GM04503 (cell line): ENCODE data around the gene FKBP8.
A peak's percentile ranks its signal among the peaks of the same experiment; 100 is the strongest.

Source experiments
- DNase-seq: peaks from one replicate; pipeline ENCODE4 v3.0.0-alpha.2; 2012; ENCODE audit warnings: low read depth

Gene FKBP8

DNA sequence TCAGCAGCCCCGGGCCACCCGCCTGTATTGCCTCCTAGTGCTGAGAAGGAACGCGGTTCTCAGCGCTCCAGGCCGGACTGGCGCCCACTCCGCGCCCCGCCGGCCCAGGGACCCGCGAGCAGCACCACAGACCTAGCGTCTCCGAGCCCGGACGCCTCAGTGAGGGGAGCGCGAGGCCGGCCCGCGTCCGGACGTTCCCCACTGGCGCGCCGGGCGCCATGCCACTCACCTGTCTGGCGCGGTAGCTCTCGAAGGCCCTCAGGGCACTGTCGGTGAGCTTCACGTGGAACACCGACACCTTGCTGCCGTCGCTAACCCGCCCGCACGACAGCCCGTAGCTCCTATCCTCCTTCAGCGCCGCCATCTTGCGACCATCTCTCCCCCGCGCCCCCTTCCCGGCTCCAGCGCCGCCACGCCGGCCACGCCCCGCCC lies 21.7 kb downstream of the FKBP8 start, which contains the start of gene ELL:
Gene ELL, minus strand, starts transcription at position 379 of the 432 bp plus-strand sequence. Its CDS starts 15 bp downstream, at position 364.
- DNase-seq, result no peak

DNA sequence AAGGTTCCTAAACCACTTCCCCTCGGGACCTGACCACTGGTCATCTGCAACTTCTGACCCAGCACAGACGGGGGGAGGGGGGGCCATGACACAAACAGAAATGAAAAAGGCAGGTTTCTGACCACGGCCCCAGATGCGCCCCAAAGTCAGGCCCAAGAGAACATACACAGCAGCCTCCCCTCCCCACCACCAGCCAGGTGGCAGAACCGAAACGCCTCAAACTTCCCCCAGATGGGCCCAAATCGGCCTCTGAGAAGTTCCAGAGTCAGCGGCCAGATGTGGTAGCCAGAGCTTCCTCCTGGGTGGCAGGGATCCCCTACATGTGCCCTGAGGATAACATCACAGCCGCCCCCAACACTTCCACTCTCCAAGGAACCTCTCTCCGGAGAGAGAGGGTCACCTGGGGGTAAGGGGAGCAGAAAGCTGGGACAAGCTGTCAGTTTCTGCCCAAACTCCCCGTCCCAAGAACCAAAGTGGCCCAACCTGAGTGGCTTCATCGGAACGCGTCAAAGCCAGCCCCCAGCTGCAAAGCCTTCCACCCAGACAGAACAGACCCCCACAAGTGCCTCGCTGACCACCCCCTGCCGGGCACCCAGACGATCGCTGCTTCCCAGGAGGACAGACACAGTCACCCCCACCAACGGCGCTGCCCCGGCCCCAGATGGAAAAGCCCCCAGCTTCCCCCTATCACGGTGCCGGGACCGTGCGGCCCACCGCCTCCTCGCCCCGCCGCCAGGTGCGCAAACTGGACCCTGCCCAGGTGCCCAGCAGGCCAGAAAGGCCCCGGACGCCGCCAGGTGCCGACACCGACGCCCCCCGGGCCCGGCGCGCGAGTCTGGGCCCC lies 22.3 kb downstream of the FKBP8 start:
- no peak for DNase-seq

DNA sequence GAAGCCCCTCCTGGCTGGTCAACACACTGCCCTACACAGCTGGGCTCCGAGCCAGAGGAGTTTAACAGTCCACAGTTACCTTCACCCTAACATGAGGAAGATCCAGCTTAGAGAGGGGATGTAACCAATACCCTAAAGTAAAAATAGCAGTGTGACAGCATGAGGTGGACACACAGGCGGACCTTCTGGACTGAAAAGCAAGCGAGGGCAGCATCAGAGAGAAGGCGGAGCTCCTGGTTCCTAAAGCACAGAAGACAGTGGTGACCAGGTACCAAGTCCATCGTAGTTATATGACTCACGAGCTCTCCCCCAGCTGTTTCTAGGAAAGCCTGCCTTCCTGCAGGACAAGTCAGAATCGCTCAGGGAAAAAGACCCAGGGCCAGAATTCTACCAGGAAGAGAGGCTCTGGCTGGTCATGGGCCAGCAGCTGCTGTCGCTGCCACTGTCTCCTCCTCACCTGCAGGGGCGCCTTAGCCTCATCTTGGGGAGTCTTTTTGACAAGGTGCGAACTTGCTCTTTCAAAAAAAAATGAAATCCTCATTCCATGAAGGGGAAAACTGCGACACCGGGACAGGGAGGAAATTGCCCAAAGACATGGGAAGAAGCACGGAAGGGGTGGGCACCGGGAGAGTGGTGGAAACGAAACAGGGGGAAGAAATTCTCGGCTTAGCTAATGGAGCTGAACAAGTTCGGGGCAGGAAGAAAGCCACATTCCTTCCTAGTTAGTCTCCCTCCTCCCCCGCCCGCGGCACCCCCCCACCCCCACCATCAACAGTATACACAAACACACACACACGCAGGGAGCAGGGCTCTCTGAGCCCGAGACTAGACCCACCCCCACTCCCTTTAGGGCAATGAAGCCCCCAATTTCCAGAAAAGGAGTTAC lies 23.2 kb downstream of the FKBP8 start:
- peak; percentile 49 for DNase-seq

- DNase-seq, result no peak
Measured at GRCh38 chr19:18518639-18519038, 24.7 kb downstream of the FKBP8 start.

DNA sequence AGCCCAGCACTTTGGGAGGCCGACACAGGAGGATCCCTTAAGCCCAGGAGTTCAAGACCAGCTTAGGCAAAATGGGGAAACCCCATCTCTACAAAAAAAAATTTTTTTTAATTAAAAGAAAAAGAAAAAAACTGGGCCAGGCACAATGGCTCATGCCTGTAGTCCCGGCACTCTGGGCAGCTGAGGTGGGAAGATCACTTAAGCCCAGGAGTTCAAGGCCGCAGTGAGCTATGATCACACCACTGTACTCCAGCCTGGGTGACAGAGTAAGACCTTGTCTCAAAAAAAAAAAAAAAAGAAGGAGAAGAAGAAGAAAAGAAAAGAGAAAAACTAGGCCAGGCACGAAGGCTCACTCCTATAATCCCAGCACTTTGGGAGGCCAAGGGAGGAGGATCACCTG lies 25.8 kb downstream of the FKBP8 start:
- no peak for DNase-seq

DNA sequence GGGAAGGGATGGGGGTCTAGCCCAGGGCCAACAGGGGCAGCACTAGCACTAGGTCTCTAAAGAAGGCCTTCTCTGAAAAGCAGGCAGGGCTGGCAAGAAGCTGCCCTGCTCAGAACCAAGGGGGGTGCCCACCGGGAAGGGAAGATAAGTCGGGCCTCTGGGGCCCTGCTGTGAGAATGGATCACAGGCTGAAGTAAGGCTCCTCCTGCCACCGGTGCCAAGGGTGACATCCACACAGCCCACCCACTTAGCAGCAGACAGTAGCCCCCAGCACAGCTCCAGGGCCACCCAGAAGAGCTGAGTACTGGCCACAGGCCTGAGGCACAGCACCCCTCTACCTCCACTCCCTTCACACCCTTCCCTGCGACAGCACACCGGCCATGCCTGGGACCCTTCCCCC lies 27.4 kb downstream of the FKBP8 start:
- no peak for DNase-seq

DNA sequence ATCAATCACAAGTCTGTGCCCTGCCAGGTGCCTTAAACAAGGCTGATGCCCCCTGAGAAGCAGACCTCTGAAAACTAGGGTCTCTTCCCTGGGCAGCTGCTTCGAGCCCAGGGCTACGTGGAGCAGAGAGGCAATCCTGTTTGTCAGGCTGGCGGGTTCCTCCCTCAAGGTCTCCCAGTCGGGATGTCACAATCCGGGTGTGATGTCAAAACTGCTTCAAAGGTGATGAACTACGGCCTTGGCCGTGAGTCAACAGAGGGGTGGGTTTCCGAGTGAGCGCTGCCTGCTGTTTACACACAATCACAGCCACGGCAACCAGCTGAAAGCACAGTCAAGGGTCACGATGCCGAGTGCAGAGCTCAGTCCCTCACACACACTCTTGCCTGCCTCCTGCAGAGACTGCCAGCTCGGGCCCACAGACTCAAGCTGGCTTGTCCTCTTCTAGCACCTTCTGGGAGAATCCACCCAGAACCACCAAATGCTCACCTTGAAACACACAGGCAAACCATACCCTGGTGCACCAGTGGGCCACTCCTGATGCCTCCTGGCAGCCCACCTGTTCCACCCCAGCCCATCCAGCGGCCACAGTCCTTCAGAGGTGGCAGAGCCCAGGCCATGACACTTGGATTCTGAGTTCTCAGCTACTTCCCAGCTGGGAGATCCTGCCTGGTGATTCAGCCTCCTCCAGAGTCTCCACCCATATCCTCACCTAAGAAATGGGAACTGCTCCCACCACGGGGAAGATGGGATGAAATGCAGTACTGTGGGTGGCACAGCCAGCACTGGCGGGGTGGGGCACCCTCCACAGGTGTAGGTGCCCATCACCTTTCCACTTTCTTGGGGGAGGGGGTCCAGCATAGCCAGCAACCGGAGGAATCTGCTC lies 28.3 kb downstream of the FKBP8 start:
- DNase-seq, result no peak

DNA sequence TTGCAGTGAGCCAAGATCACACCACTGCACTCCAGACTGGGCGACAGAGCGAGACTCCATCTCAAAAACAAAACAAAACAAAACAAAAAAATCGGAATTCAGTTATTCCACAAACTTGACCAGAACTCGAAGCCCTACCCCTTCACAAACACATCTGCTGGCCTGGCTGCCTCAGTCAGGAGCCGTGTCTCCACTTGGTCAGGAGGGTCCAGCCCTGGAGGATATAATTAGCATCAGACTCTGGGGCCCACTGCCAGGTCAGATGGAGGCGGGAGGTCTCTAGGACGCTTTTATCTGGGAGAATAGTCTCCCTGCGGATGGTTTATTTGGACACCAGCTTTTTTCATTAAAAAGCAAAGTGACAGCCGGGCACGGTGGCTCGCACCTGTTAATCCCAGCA lies 29.5 kb downstream of the FKBP8 start:
- no peak for DNase-seq

DNA sequence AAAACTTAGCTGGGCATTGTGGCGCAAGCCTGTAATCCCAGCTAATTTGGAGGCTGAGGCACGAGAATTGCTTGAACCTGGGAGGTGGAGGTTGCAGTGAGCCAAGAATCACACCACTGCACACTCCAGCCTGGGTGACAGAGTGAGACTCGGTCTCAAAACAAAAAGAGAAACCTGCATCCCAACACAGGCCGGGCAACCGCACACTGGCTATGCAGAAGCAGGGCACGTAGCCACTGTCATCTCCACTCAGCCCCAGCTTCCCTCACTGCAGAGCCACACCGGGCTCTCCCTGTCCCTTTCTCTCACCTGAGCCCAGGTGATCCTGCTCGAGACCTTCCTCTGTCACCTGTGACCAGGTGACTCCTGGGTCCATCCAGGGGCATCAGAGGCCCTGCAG lies 33.2 kb downstream of the FKBP8 start:
- DNase-seq, result no peak

DNA sequence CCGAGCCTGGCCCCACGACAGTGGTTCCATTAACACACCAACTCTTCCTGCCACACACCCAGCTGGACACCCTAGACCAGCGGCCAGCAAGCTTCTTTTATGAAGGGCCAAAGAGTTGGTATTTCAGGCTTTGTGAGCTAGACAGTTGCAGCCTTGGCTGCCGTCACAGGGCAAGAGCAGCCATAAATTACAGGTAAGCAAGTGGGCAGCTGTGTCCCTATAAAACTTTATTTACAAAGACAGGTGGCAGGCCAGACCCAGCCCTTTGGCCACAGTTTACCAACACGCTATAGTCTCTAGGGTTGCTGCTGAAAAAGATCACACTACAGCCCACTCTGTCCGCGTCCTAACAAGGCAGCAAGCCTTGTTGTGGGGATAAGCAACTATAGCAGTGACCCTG lies 34.8 kb downstream of the FKBP8 start:
- no peak for DNase-seq

- DNase-seq, result no peak
Measured at GRCh38 chr19:18507727-18508440, 35.5 kb downstream of the FKBP8 start.

GRCh38 chr19:18507021-18507726 lies 36.2 kb downstream of the FKBP8 start:
- no peak for DNase-seq

GRCh38 chr19:18506101-18506930 lies 37.1 kb downstream of the FKBP8 start:
- no peak for DNase-seq

DNA sequence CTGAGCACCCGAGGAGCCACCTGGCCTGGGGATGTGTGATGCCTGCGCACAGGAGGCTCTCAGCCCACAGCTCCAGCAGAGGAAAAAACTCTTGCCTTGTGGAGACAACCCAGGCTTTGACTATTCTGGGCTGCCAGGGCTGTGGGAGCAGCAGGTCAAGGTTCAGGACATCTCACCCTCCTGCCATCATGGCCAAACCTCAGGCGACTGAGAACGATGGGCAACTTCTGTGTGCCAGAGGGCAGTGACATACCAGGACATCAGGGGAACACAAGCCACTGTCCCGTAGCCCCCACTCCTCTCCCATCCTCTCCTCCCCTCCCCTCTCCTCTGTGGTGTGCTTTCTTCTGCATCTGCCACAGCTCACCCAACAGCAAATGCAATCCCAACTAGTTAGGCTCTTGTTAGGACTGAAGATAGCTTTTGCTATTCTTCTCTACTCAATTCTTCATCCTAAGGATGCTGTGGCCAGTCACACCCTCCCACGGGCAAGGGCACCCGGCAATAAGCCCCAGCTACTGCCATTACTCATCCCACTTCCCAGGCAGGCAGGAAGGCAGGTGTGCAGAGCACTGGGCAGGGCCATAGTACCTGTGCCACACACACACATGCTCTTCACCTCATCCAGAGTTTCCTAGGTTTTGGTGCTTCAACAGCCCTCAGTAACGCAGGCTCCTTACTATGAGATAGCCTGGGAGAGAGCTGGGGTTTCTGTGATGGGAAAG lies 38.3 kb downstream of the FKBP8 start:
- no peak for DNase-seq

DNA sequence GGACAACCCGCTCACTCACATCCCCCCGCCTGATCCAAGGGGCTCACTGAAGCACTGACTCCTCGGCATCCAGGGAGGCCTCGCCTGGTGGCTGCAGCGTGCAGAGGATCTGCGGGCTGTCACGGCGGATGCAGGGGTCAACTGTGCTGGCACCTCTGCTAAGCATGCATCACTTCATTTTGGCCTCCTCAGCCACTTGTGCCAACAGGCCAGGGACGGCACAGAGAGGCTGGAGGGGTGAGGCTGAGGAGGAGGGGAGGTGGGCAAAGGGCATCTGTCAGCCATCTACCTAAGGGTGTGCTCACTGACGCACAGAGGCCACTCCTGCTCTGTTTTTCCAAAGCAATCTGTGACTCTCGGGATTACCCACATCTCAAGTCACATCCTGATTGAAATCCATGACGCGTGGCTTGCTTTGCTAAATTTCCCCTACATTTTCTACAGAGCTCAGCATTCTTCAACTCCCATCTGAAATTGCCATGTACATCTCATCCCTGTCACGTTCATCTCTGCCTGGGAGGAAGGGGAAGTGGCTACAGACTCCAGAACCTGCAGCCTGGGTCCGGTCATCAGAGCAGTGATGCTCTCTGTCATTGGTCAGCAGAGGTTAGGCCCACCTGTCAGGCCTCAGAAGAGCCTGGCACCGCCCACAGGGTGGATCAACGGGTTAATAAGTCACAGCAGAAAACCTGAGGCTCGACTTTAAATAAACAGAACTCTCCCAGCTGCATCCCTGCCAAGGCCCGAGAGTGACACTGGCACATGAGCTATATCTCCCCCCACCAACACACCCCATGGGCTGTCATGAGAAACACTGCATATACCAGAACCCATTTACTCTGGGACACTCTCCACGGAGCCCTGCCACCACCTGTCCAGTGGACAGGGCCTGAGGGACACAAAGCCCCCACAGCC lies 39.1 kb downstream of the FKBP8 start:
- DNase-seq, result no peak

DNA sequence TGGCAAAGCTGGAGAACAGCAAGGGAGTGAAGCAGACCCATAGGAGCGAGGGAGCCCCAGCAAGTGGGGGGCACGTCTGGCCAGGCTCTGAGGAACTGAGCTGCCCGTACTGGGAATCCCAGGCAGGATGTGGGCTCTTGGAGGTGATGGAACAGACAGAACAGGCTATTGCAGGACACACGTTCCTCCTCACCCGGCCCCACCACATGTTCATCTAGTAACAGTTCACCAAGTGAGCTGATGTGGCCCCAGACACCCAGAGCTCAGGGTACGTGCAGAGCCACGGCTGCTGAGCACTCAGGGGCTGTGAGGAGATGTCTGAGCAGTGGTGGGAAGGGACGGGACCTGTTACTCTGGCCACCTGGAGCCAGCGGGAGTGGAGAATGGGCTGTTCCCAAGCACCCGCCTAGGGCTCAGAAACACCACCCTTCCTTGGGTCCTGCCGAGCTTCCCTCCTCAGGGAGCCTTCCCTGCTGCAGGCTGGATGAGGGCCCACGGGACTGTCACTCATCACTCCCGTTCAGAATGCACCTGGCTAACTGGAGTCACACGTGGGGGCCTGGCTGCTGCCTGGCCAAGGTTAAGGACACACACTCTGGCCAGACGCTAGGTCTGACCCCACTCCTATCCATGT lies 39.9 kb downstream of the FKBP8 start:
- DNase-seq, result no peak

- DNase-seq, result no peak
Measured at GRCh38 chr19:18502638-18503294, 40.6 kb downstream of the FKBP8 start.
